Neural cell (in vitro differentiated cells): ENCODE measurements around the gene VIM. TPM values are rescaled to one million over a fixed set of nuclear protein-coding genes. Genes with fewer than 3 reads are reported as not detected.

Source experiments
- H2AFZ ChIP-seq: fragments of 200-600, 300-800 bp; sonication (generic), shearing (Covaris generic); 2 replicates; pipeline ENCODE4 v1.6.0; 2014; ENCODE audit warnings: low read depth, mild to moderate bottlenecking, antibody characterized with exemption, low read length, moderate library complexity
- H3F3A ChIP-seq: fragments of 200-600 bp; shearing (Covaris generic); 2 replicates; pipeline ENCODE4 v1.6.1; 2016; ENCODE audit warnings: mild to moderate bottlenecking, moderate library complexity, mixed read lengths, antibody characterized with exemption, low read length; ENCODE audit not compliant: insufficient read depth, poor library complexity, severe bottlenecking
- H3K27ac ChIP-seq: fragments of 200-600, 300-800 bp; sonication (generic), shearing (Covaris generic); 2 replicates; pipeline ENCODE4 v1.5.1; 2014; ENCODE audit warnings: mild to moderate bottlenecking, low read length, moderate library complexity
- H3K27me3 ChIP-seq: fragments of 300-800, 200-600 bp; sonication (generic), shearing (Covaris generic); 2 replicates; pipeline ENCODE4 v1.6.0; 2014; ENCODE audit warnings: mild to moderate bottlenecking, low read depth, low read length, moderate library complexity; ENCODE audit not compliant: insufficient read depth
- H3K36me3 ChIP-seq: fragments of 300-800, 200-600 bp; sonication (generic), shearing (Covaris generic); 2 replicates; pipeline ENCODE4 v1.5.1; 2014; ENCODE audit warnings: mild to moderate bottlenecking, antibody characterized with exemption, low read length, moderate library complexity; ENCODE audit not compliant: insufficient read depth
- H3K4me2 ChIP-seq: fragments of 300-800, 200-600 bp; sonication (generic), shearing (Covaris generic); 2 replicates; pipeline ENCODE4 v1.6.0; 2014; ENCODE audit warnings: mild to moderate bottlenecking, low read length
- H3K4me3 ChIP-seq: fragments of 300-800, 200-600 bp; sonication (generic), shearing (Covaris generic); 2 replicates; pipeline ENCODE4 v1.5.1; 2014; ENCODE audit warnings: mild to moderate bottlenecking, low read length, moderate library complexity
- H3K79me2 ChIP-seq: fragments of 200-600 bp; shearing (Covaris generic); replicated peaks from 2 replicates; pipeline ENCODE4 v1.6.0; 2014; ENCODE audit warnings: mild to moderate bottlenecking, low read length, moderate library complexity; ENCODE audit not compliant: insufficient read depth
- H3K9ac ChIP-seq: fragments of 300-800, 200-600 bp; sonication (generic), shearing (Covaris generic); 2 replicates; pipeline ENCODE4 v1.6.1; 2016; ENCODE audit warnings: mild to moderate bottlenecking, low read length, mixed read lengths
- H3K9me2 ChIP-seq: fragments of 200-600 bp; shearing (Covaris generic); 2 replicates; pipeline ENCODE4 v1.6.1; 2016; ENCODE audit warnings: mild to moderate bottlenecking, low read length, mixed read lengths; ENCODE audit not compliant: insufficient read depth
- H3K9me3 ChIP-seq: fragments of 200-600, 300-800 bp; sonication (generic), shearing (Covaris generic); 2 replicates; pipeline ENCODE4 v1.6.1; 2016; ENCODE audit warnings: mild to moderate bottlenecking, mixed run types, low read length, moderate library complexity, mixed read lengths
- H4K20me1 ChIP-seq: fragments of 200-600 bp; shearing (Covaris generic); 2 replicates; pipeline ENCODE4 v1.6.1; 2016; ENCODE audit warnings: mild to moderate bottlenecking, mixed run types; ENCODE audit not compliant: insufficient read depth
- CTCF ChIP-seq: fragments of 450-650 bp; IDR thresholded peaks from 2 replicates; pipeline ENCODE4 v1.5.1; 2014; ENCODE audit warnings: antibody characterized with exemption, mild to moderate bottlenecking, moderate library complexity; ENCODE audit not compliant: poor library complexity, severe bottlenecking
- EP300 ChIP-seq: fragments of 450-650 bp; conservative IDR thresholded peaks from 2 replicates; pipeline ENCODE4 v1.6.1; 2014; ENCODE audit warnings: antibody characterized with exemption, mild to moderate bottlenecking, moderate library complexity; ENCODE audit not compliant: poor library complexity, severe bottlenecking
- EZH2 ChIP-seq: fragments of 200-600, 300-800 bp; shearing (Covaris generic), sonication (generic); IDR thresholded peaks from 2 replicates; pipeline ENCODE4 v1.6.1; 2014; ENCODE audit warnings: antibody characterized with exemption, low read length, borderline replicate concordance, mild to moderate bottlenecking; ENCODE audit not compliant: insufficient read depth, poor library complexity, severe bottlenecking
- MXI1 ChIP-seq: fragments of 450-650 bp; conservative IDR thresholded peaks from 2 replicates; pipeline ENCODE4 v1.6.1; 2014; ENCODE audit warnings: antibody characterized with exemption, mild to moderate bottlenecking; ENCODE audit not compliant: poor library complexity, severe bottlenecking
- POLR2AphosphoS5 ChIP-seq: IDR thresholded peaks from 2 replicates; pipeline ENCODE4 v1.6.1; 2012
- RAD21 ChIP-seq: fragments of 450-650 bp; conservative IDR thresholded peaks from 2 replicates; pipeline ENCODE4 v1.6.1; 2014; ENCODE audit warnings: antibody characterized with exemption, mild to moderate bottlenecking, moderate library complexity
- REST ChIP-seq: IDR thresholded peaks from 2 replicates; pipeline ENCODE4 v1.6.1; 2012; ENCODE audit warnings: borderline replicate concordance
- SMC3 ChIP-seq: fragments of 450-650 bp; conservative IDR thresholded peaks from 2 replicates; pipeline ENCODE4 v1.6.1; 2014; ENCODE audit warnings: antibody characterized with exemption, mild to moderate bottlenecking, moderate library complexity; ENCODE audit not compliant: poor library complexity
- TAF1 ChIP-seq: IDR thresholded peaks from 2 replicates; pipeline ENCODE4 v1.6.1; 2012; ENCODE audit warnings: low read depth
- polyA plus RNA-seq: library from polyadenylated mRNA; depleted of rRNA; stranded (reverse); fragments of >200 nt; gene quantifications from 2 replicates; pipeline ENCODE4 v1.2.3, GENCODE V29; 2014

VIM gene
- polyA plus RNA-seq, 1 donor from 2014 or later, result 170 TPM

GRCh38 chr10:17181110-17181509 lies 46.9 kb upstream of the VIM start:
- TF ChIP-seq CTCF (no peak), RAD21 (no peak), TAF1 (no peak), POLR2AphosphoS5 (no peak), SMC3 (no peak), EP300 (no peak)
- no peaks in the 10 kb centered on the region for H3K27me3 ChIP-seq
- no peaks in the 10 kb centered on the region for H3K9me2 ChIP-seq
- no peaks in the 10 kb centered on the region for H3K9me3 ChIP-seq
- no peak overlapping the region for H3K4me2 ChIP-seq
- H3K79me2 ChIP-seq, result peaks cover 6% of the 10 kb centered on the region
- no peak overlapping the region for H3K4me3 ChIP-seq
- H3F3A ChIP-seq, result no peaks in the 10 kb centered on the region
- no peaks in the 10 kb centered on the region for H3K36me3 ChIP-seq
- H4K20me1 ChIP-seq, result no peaks in the 10 kb centered on the region
- no peak overlapping the region for H2AFZ ChIP-seq
- H3K27ac ChIP-seq, result no peak overlapping the region
- H3K9ac ChIP-seq, result no peak overlapping the region

GRCh38 chr10:17181751-17182150 lies 46.3 kb upstream of the VIM start:
- Histone ChIP-seq H3K27ac (no peak overlapping the region), H3K9me3 (no peaks in the 10 kb centered on the region), H3K4me2 (no peak overlapping the region), H3K9me2 (no peaks in the 10 kb centered on the region), H3K9ac (no peak overlapping the region), H2AFZ (no peak overlapping the region), H3K79me2 (peaks cover 6% of the 10 kb centered on the region), H3K27me3 (no peaks in the 10 kb centered on the region), H3K36me3 (no peaks in the 10 kb centered on the region), H3K4me3 (no peak overlapping the region), H3F3A (no peaks in the 10 kb centered on the region), H4K20me1 (no peaks in the 10 kb centered on the region)
- no peak for TF ChIP-seq EP300

- Histone ChIP-seq H3K36me3 (no peaks in the 10 kb centered on the region), H4K20me1 (no peaks in the 10 kb centered on the region), H3K4me3 (no peak overlapping the region), H3K9me2 (no peaks in the 10 kb centered on the region), H3K4me2 (no peak overlapping the region), H3K27me3 (no peaks in the 10 kb centered on the region), H2AFZ (no peak overlapping the region), H3K27ac (no peak overlapping the region), H3K79me2 (peaks cover 4% of the 10 kb centered on the region), H3F3A (no peaks in the 10 kb centered on the region), H3K9ac (no peak overlapping the region), H3K9me3 (no peaks in the 10 kb centered on the region)
- TF ChIP-seq EZH2, result no peak
- no peak for TF ChIP-seq TAF1
- TF ChIP-seq EP300, result no peak
- no peak for TF ChIP-seq MXI1
- no peak for TF ChIP-seq POLR2AphosphoS5
- no peak for TF ChIP-seq REST
- no peak for TF ChIP-seq SMC3
- TF ChIP-seq CTCF, result no peak
Observed at GRCh38 chr10:17183110-17183509, 44.9 kb upstream of the VIM start.
